Esophagus squamous epithelium (tissue), 5 donors: ENCODE results near the gene CCDC171. TPM values are rescaled to one million over a fixed set of nuclear protein-coding genes. Genes with fewer than 3 reads are reported as not detected.

Source experiments
- DNase-seq: peaks from one replicate; lab custom pipeline; 2025; lab: John Stamatoyannopoulos, UW
- H3K27ac ChIP-seq, 4 donors: fragments of 200-600 bp; sonication (generic); one replicate each; pipeline ENCODE4 v1.5.1; 2016 to 2019; ENCODE audit warnings: mild to moderate bottlenecking in 1 of 4
- H3K27me3 ChIP-seq, 4 donors: fragments of 200-600 bp; sonication (generic); 1 replicate in 3 of 4; 2 replicates in 1 of 4; pipeline versions ENCODE4 v1.5.1 to v1.6.0; 2017 to 2021; ENCODE audit warnings: antibody characterized with exemption in 1 of 4
- H3K36me3 ChIP-seq, 3 donors: fragments of 200-600 bp; sonication (generic); one replicate each; pipeline ENCODE4 v1.5.1; 2016 to 2019
- H3K4me1 ChIP-seq, 3 donors: fragments of 200-600 bp; sonication (generic); one replicate each; pipeline ENCODE4 v1.5.1; 2017 to 2019
- H3K4me3 ChIP-seq, 4 donors: fragments of 200-600 bp; sonication (generic); 1 replicate in 3 of 4; 2 replicates in 1 of 4; pipeline ENCODE4 v1.5.1; 2016 to 2019; ENCODE audit warnings: mild to moderate bottlenecking in 2 of 4, moderate library complexity in 1 of 4
- H3K9me3 ChIP-seq, 3 donors: fragments of 200-600 bp; sonication (generic); one replicate each; pipeline ENCODE4 v1.5.1; 2016 to 2019
- POLR2A ChIP-seq, 4 donors: fragments of 450-650 bp; IDR thresholded peaks; one replicate each; pipeline ENCODE4 v1.6.1; 2017; ENCODE audit warnings: antibody characterized with exemption in 4 of 4, mild to moderate bottlenecking in 4 of 4, moderate library complexity in 3 of 4
- WGBS, 2 donors: methylation state at CpG; one replicate each; pipeline ENCODE4 v1.1.5; 2018; 5-methylcytosine and 5-hydroxymethylcytosine counted together
- intact Hi-C: fragments of 100-400 bp; cut with DNase I; formaldehyde crosslinking; loops from one replicate; pipeline ENCODE4 v1.15.0; 2022
- total RNA-seq, 4 donors: library from RNA; depleted of rRNA; stranded (reverse); fragments of >200 nt; gene quantifications; one replicate each; pipeline ENCODE4 v1.1.0, GENCODE V29; 2016
- TF ChIP-seq, protein P1 (sequence below), 6 experiments: fragments of 450-650 bp in 4 of 6; fragments of 200-600 bp in 2 of 6; sonication (generic) in 2 of 6; IDR thresholded peaks; one replicate each; pipeline ENCODE4 v1.5.1; 2016 to 2019; ENCODE audit warnings: antibody characterized with exemption in 6 of 6, mild to moderate bottlenecking in 4 of 6, moderate library complexity in 4 of 6
- donor health status: DM: yes; HTN: yes; CAD: no.

CCDC171 gene
- total RNA-seq, 4 donors from 2014 or later, result 0.53 to 2.9 (median 1.6) TPM

GRCh38 chr9:15512204-15512603, 40.6 kb upstream of the CCDC171 start:
- no peak overlapping the region for H3K4me3 ChIP-seq
- H3K27ac ChIP-seq, result no peak overlapping the region
- no peak for DNase-seq
- intact Hi-C loops, result no loop called here
- peaks cover 4 to 32% (median 12%) of the 10 kb centered on the region in 3 donors for H3K4me1 ChIP-seq
- WGBS, 2 donors, result 71 to 86% methylated on average over 1 of the region's 1 CpG
- TF ChIP-seq, protein P1, sequence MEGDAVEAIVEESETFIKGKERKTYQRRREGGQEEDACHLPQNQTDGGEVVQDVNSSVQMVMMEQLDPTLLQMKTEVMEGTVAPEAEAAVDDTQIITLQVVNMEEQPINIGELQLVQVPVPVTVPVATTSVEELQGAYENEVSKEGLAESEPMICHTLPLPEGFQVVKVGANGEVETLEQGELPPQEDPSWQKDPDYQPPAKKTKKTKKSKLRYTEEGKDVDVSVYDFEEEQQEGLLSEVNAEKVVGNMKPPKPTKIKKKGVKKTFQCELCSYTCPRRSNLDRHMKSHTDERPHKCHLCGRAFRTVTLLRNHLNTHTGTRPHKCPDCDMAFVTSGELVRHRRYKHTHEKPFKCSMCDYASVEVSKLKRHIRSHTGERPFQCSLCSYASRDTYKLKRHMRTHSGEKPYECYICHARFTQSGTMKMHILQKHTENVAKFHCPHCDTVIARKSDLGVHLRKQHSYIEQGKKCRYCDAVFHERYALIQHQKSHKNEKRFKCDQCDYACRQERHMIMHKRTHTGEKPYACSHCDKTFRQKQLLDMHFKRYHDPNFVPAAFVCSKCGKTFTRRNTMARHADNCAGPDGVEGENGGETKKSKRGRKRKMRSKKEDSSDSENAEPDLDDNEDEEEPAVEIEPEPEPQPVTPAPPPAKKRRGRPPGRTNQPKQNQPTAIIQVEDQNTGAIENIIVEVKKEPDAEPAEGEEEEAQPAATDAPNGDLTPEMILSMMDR (IDR thresholded peaks at IDR 0.05), result no peak
- no peak for TF ChIP-seq POLR2A (IDR thresholded peaks at IDR 0.05)
- H3K27me3 ChIP-seq, result no peaks in the 10 kb centered on the region
- H3K36me3 ChIP-seq, result peaks cover 0 to 6% (median 0%) of the 10 kb centered on the region in 3 donors
- no peaks in the 10 kb centered on the region for H3K9me3 ChIP-seq

GRCh38 chr9:15512889-15513288, 40.0 kb upstream of the CCDC171 start:
- Histone ChIP-seq H3K36me3 (no peaks in the 10 kb centered on the region), H3K4me1 (peaks cover 4 to 32% (median 12%) of the 10 kb centered on the region in 3 donors), H3K27me3 (no peaks in the 10 kb centered on the region), H3K4me3 (no peak overlapping the region), H3K9me3 (no peaks in the 10 kb centered on the region), H3K27ac (no peak overlapping the region)
- WGBS, 2 donors, result 67 to 88% methylated on average over 2 to 3 of the region's 3 CpGs
- DNase-seq, result no peak
- TF ChIP-seq, protein P1 (IDR thresholded peaks at IDR 0.05), result no peak
- TF ChIP-seq POLR2A (IDR thresholded peaks at IDR 0.05), result no peak
- intact Hi-C loops, result no loop called here

- no peak overlapping the region for H3K4me3 ChIP-seq
- WGBS, 2 donors, result 50 to 57% methylated on average over 1 of the region's 1 CpG
- no peak overlapping the region for H3K27ac ChIP-seq
- no peak for DNase-seq
- H3K9me3 ChIP-seq, result no peaks in the 10 kb centered on the region
- intact Hi-C loops, result no loop called here
- no peak for TF ChIP-seq POLR2A (IDR thresholded peaks at IDR 0.05)
- TF ChIP-seq, protein P1 (IDR thresholded peaks at IDR 0.05), result no peak
- H3K36me3 ChIP-seq, result no peaks in the 10 kb centered on the region
- H3K27me3 ChIP-seq, result no peaks in the 10 kb centered on the region
- peaks cover 4 to 30% (median 12%) of the 10 kb centered on the region in 3 donors for H3K4me1 ChIP-seq
These were observed 39.5 kb upstream of the CCDC171 start for GRCh38 chr9:15513335-15513734.

- Histone ChIP-seq H3K9me3 (no peaks in the 10 kb centered on the region), H3K4me1 (no peaks in the 10 kb centered on the region), H3K27me3 (no peaks in the 10 kb centered on the region), H3K36me3 (no peaks in the 10 kb centered on the region), H3K4me3 (no peak overlapping the region), H3K27ac (no peak overlapping the region)
- TF ChIP-seq POLR2A (IDR thresholded peaks at IDR 0.05), result no peak
- TF ChIP-seq, protein P1 (IDR thresholded peaks at IDR 0.05), result no peak
- DNase-seq, result no peak
- intact Hi-C loops, result no loop called here
- WGBS, 2 donors, result 86 to 93% methylated on average over 2 of the region's 2 CpGs
These were observed 33.0 kb upstream of the CCDC171 start for GRCh38 chr9:15519831-15520230.

DNA sequence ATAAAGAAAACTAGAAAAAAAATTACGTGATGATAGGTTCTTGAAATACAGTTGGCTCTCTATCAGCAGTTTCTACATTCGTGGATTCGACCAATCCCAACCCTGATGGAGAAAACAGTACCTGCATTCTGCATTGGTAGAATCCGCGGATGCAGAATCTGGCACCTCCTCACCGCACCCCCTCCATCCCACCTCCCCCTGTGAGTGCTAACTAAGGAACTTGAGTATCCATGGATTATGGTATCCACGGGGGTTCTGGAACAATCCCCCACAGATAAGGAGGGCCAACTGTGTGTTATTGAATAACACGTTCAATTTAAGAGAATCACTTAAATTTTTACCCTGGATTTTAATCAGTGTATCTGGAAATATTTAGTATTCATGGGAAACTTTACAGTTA, 31.6 kb upstream of the CCDC171 start:
- WGBS, 2 donors, result 58 to 74% methylated on average over 5 to 8 of the region's 8 CpGs
- intact Hi-C loops, result no loop called here
- H3K36me3 ChIP-seq, result no peaks in the 10 kb centered on the region

More for the DNA sequence above, 31.6 kb upstream of the CCDC171 start:
- no peaks in the 10 kb centered on the region for H3K27me3 ChIP-seq
- H3K9me3 ChIP-seq, result no peaks in the 10 kb centered on the region
- H3K4me1 ChIP-seq, result no peaks in the 10 kb centered on the region
- DNase-seq, result no peak
- no peak for TF ChIP-seq POLR2A (IDR thresholded peaks at IDR 0.05)
- TF ChIP-seq, protein P1 (IDR thresholded peaks at IDR 0.05), result no peak
- no peak overlapping the region for H3K4me3 ChIP-seq
- H3K27ac ChIP-seq, result no peak overlapping the region
